ENCODE results near the gene CBR3. TPM values are rescaled to one million over a fixed set of nuclear protein-coding genes. Genes with fewer than 3 reads are reported as not detected.

Gene CBR3
- total and polyA plus RNA-seq, 2 experiments from 2014 or later = 4.6 to 8.7 TPM

- Mint-ChIP-seq H3K4me3 (no peak overlapping the region), H3K4me1 (peaks cover 13% of the 10 kb centered on the region), H3K27ac (no peak overlapping the region), H3K36me3 (ENCODE audit: low read depth) (no peaks in the 10 kb centered on the region), H3K9me3 (no peaks in the 10 kb centered on the region), H3K27me3 (ENCODE audit: insufficient read depth, low read depth, poor library complexity) (peaks cover 3% of the 10 kb centered on the region)
- DNase-seq (ENCODE audit: low spot score) (no peak), ATAC-seq (no peak)
- no peaks in the 10 kb centered on the region for H3K27me3 ChIP-seq (ENCODE audit: insufficient read depth)
- no peak overlapping the region for H3K4me2 ChIP-seq
- H4K20me1 ChIP-seq (replicated peaks; ENCODE audit: insufficient read depth) = no peaks in the 10 kb centered on the region
- H3K27ac ChIP-seq (ENCODE audit: low read depth) = no peak overlapping the region
- no peak overlapping the region for H2AFZ ChIP-seq
- no peaks in the 10 kb centered on the region for H3K4me1 ChIP-seq (ENCODE audit: insufficient read depth)
- H3K4me3 ChIP-seq = no peak overlapping the region
- no peaks in the 10 kb centered on the region; the same call in 1 of the 2 replicates for H3F3A ChIP-seq (replicated peaks; ENCODE audit: low read depth)
- H3K9me2 ChIP-seq (ENCODE audit: insufficient read depth) = no peaks in the 10 kb centered on the region
- TF ChIP-seq ETS1 (IDR thresholded peaks at IDR 0.05) (no peak), STAT1 (IDR thresholded peaks at IDR 0.05; ENCODE audit: unreplicated experiment) (no peak), NANOG (IDR thresholded peaks at IDR 0.05; ENCODE audit: borderline replicate concordance) (no peak), JUNB (IDR thresholded peaks at IDR 0.05; ENCODE audit: unreplicated experiment) (no peak), CTCF (conservative IDR thresholded peaks at IDR 0.05; ENCODE audit: low read depth in 2 of 2) (no peak), REST (IDR thresholded peaks at IDR 0.05; ENCODE audit: unreplicated experiment) (no peak), ZNF462 (CRISPR knock-in tag; IDR thresholded peaks at IDR 0.05) (no peak), ZNF331 (CRISPR knock-in tag; IDR thresholded peaks at IDR 0.05; ENCODE audit: low read depth) (no peak), EZH2phosphoT487 (IDR thresholded peaks at IDR 0.05; ENCODE audit: unreplicated experiment) (no peak)
- no peaks in the 10 kb centered on the region for H3K79me2 ChIP-seq (replicated peaks; ENCODE audit: insufficient read depth)
- no peaks in the 10 kb centered on the region for H3K36me3 ChIP-seq (ENCODE audit: insufficient read depth)
Measured at GRCh38 chr21:36185523-36185922, 50.6 kb downstream of the CBR3 start.

Data from GM23338 (cell line).